Measurements from ENCODE around the gene QRICH1. TPM values are rescaled to one million over a fixed set of nuclear protein-coding genes. Genes with fewer than 3 reads are reported as not detected.
"Not testable (repeated sequence)": the region's sequence is repeated elsewhere in the genome, so short reads cannot be mapped to it uniquely, and the experiment has no call there.

QRICH1 gene
- total RNA-seq, 1 donor from 2014 or later, result 153 TPM

GRCh38 chr3:49009396-49009795 is 84.5 kb downstream of the QRICH1 start:
- no peak for DNase-seq (ENCODE audit: low read depth, low spot score)
- peaks cover 26% of the 10 kb centered on the region for H3K4me1 Mint-ChIP-seq
- no peaks in the 10 kb centered on the region for H3K9me3 Mint-ChIP-seq
- peak overlapping the region; percentile 100 for H3K4me3 Mint-ChIP-seq
- peaks cover 3% of the 10 kb centered on the region for H3K27me3 Mint-ChIP-seq (ENCODE audit: low read depth)
- peaks cover 10% of the 10 kb centered on the region for H3K36me3 Mint-ChIP-seq (ENCODE audit: low read depth)
- TF ChIP-seq CTCF (conservative IDR thresholded peaks at IDR 0.05), result no peak
- no peak overlapping the region for H3K27ac Mint-ChIP-seq (ENCODE audit: unreplicated experiment)

DNA sequence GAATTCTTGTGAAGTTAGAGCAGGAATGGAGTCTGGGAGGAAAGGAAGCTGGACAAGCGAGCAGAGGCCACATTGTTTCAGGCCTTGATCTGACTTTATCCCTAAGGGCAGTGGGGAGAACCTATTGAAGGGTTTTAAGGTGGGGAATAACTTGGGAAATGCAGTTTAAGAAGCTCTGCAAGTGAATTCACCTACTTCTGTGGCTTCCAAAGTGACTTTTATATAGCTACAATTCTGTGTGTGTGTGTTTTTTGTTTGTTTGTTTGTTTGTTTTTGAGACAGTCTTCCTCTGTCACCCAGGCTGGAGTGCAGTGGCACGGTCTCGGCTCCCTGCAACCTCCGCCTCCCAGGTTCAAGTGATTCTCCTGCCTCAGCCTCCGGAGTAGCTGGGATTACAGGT is 85.2 kb downstream of the QRICH1 start:
- Mint-ChIP-seq H3K4me3 (peak overlapping the region; percentile 100), H3K4me1 (peaks cover 26% of the 10 kb centered on the region), H3K27ac (ENCODE audit: unreplicated experiment) (peak overlapping the region; percentile 86)
- H3K9me3 Mint-ChIP-seq; H3K36me3 Mint-ChIP-seq (ENCODE audit: low read depth); H3K27me3 Mint-ChIP-seq (ENCODE audit: low read depth); DNase-seq (ENCODE audit: low read depth, low spot score): not testable (repeated sequence)

DNA sequence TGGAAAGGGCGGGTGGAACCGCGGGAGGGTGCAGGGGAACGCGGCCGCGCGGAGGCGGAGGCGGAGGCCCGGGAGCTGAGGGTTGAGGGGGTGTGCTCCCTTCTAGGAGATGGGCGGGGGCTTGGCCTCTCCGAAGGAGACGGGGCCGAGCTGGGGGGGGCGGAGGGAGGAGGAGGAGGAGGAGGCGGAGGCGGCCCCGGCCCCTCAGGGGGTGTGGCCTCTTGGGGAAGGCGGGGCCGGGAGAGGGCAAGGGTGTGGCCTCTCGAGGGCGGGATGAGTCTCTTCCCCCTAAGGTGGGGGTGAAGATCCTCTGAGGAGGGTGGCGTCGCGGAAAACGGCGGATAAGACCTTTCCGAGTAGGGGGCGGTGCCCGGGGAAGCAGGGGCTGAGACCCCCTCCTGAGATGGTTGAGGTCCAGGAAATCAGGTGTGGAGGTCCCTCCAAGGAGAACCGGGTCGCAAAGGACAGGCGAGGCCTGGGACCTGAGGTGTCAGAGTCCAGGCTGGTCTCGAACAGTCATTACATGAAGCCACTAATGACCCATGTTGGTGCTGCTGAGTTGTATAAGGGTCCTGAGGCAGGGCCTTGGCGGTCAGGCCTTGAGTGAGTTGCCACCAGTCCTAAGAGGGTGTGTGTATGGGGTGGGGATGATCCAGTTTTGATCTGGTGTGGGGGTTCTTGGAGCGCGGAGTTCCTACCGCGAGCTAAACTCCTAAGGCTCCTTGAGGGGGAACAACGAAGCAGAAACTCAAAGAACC is 85.9 kb downstream of the QRICH1 start:
- peak; percentile 72 for DNase-seq (ENCODE audit: low read depth, low spot score)
- TF ChIP-seq CTCF (conservative IDR thresholded peaks at IDR 0.05), result no peak
- Mint-ChIP-seq H3K36me3 (ENCODE audit: low read depth) (peaks cover 10% of the 10 kb centered on the region), H3K4me3 (peak overlapping the region; percentile 100), H3K27ac (ENCODE audit: unreplicated experiment) (peak overlapping the region; percentile 100), H3K4me1 (peaks cover 26% of the 10 kb centered on the region), H3K27me3 (ENCODE audit: low read depth) (peaks cover 3% of the 10 kb centered on the region), H3K9me3 (no peaks in the 10 kb centered on the region)

DNA sequence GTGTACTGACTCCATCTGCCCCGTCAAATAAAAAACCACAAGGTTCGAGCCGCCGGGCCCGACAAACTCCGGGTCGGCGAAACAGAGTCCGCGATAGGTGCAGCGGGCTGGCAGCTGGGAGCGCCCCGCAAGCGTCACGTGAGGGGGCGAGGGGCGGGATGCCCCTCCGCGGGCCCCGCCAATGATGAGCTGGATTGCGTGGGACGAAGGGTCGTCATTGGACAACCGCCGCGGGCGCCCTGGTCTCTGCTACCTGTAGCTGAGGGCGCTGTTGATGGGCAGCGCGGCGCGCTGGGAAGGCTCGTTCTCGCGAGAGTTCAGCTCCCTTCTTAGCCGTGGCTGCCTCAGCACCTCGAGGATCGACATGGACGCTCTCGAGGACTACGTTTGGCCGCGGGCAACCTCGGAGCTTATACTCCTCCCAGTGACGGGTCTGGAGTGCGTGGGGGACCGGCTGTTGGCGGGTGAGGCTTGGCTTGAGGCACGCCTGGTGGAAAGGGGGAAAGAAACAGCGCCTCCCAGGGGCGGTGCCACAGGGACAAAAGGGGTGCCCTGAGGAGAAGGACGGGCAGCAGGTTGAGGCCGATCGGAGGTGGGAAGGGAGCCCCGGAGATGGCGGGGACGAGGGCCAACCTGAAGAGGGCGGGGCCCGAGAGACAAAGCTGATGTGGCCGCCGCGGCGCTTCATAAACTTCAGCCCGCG is 86.7 kb downstream of the QRICH1 start, which contains the start of gene WDR6:
Gene WDR6, plus strand, starts transcription at position 324 of the 703 bp plus-strand sequence. Its CDS starts 41 bp downstream, at position 365.
- Mint-ChIP-seq H3K27me3 (ENCODE audit: low read depth) (peaks cover 3% of the 10 kb centered on the region), H3K4me1 (peaks cover 26% of the 10 kb centered on the region), H3K4me3 (peak within 1 kb of the TSS; percentile 100), H3K36me3 (ENCODE audit: low read depth) (peaks cover 10% of the 10 kb centered on the region), H3K27ac (ENCODE audit: unreplicated experiment) (peak within 1 kb of the TSS; percentile 100), H3K9me3 (no peaks in the 10 kb centered on the region)
- DNase-seq (ENCODE audit: low read depth, low spot score), result peak; percentile 93
- TF ChIP-seq CTCF (conservative IDR thresholded peaks at IDR 0.05), result peak; percentile 47

DNA sequence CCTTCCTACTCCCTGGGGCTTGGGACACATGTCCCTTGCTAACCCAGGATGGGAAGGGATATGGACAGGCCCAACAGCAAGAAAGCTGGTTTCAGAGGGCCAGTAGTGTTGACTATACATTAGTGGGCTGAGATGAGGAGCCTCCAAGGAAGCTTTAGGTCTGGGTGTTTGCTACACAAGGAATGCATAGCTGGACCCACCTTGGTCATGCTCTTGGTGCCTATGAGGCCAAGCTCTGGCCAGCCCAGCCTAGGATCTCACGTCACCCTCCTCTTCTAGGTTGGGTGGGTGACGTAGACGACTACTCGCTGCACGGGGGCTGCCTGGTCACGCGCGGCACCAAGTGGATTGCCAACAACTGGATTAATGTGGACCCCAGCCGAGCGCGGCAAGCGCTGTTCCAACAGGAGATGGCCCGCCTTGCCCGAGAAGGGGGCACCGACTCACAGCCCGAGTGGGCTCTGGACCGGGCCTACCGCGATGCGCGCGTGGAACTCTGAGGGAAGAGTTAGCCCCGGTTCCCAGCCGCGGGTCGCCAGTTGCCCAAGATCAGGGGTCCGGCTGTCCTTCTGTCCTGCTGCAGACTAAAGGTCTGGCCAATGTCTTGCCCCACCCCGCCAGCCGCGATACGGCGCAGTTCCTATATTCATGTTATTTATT is 87.3 kb downstream of the QRICH1 start:
- DNase-seq (ENCODE audit: low read depth, low spot score), result no peak
- Mint-ChIP-seq H3K4me3 (peak overlapping the region; percentile 100), H3K36me3 (ENCODE audit: low read depth) (peaks cover 10% of the 10 kb centered on the region), H3K4me1 (peaks cover 26% of the 10 kb centered on the region), H3K27ac (ENCODE audit: unreplicated experiment) (peak overlapping the region; percentile 100), H3K27me3 (ENCODE audit: low read depth) (peaks cover 3% of the 10 kb centered on the region), H3K9me3 (no peaks in the 10 kb centered on the region)
- TF ChIP-seq CTCF (conservative IDR thresholded peaks at IDR 0.05), result no peak
